OCI-LY3 (cell line): ENCODE measurements around the gene COL12A1.

ENCODE experiments used
- H2AFZ ChIP-seq: fragments of 200-600, 300-600 bp; shearing (Covaris generic); 2 replicates; pipeline ENCODE4 v1.6.0; 2014; ENCODE audit warnings: antibody characterized with exemption, low read depth, low read length
- H3K27ac ChIP-seq: fragments of 200-600, 300-600 bp; sonication (generic); 2 replicates; pipeline ENCODE4 v1.5.1; 2014; ENCODE audit warnings: mild to moderate bottlenecking, low read length, moderate library complexity, mixed read lengths
- H3K27me3 ChIP-seq: fragments of 200-600, 300-600 bp; sonication (generic); 2 replicates; pipeline ENCODE4 v1.6.1; 2014; ENCODE audit warnings: low read depth, low read length, mixed read lengths
- H3K36me3 ChIP-seq: fragments of 200-600, 300-600 bp; sonication (generic); replicated peaks from 2 replicates; pipeline ENCODE3; 2014; ENCODE audit warnings: low read depth, low read length, mixed read lengths
- H3K4me1 ChIP-seq: fragments of 300-600, 200-600 bp; sonication (generic); 2 replicates; pipeline ENCODE4 v1.6.1; 2014; ENCODE audit warnings: low read length, mixed read lengths
- H3K4me2 ChIP-seq: fragments of 200-600, 300-600 bp; sonication (generic); 2 replicates; pipeline ENCODE4 v1.6.1; 2014; ENCODE audit warnings: low read length, mixed read lengths
- H3K4me3 ChIP-seq: fragments of 300-600, 200-600 bp; sonication (generic); 2 replicates; pipeline ENCODE4 v1.5.1; 2014; ENCODE audit warnings: antibody characterized with exemption, mild to moderate bottlenecking, low read length, moderate library complexity
- H3K79me2 ChIP-seq: fragments of 300-600, 200-600 bp; shearing (Covaris generic); 2 replicates; pipeline ENCODE4 v1.6.1; 2014; ENCODE audit warnings: mild to moderate bottlenecking, low read length, mixed read lengths
- H3K9ac ChIP-seq: fragments of 300-600, 200-600 bp; shearing (Covaris generic); 2 replicates; pipeline ENCODE4 v1.6.0; 2014; ENCODE audit warnings: mild to moderate bottlenecking, low read length, moderate library complexity
- H3K9me3 ChIP-seq: fragments of 200-600, 300-600 bp; shearing (Covaris generic); 2 replicates; pipeline ENCODE4 v1.6.1; 2014; ENCODE audit warnings: low read length, mixed read lengths; ENCODE audit not compliant: insufficient read depth
- H4K20me1 ChIP-seq: fragments of 200-600, 300-600 bp; sonication (generic); 2 replicates; pipeline ENCODE4 v1.6.1; 2016; ENCODE audit warnings: low read length, mixed read lengths; ENCODE audit not compliant: insufficient read depth
- EZH2phosphoT487 ChIP-seq: fragments of 200-600 bp; shearing (Covaris generic); IDR thresholded peaks from 2 replicates; pipeline ENCODE4 v1.6.1; 2018; ENCODE audit warnings: antibody characterized with exemption, mixed run types, low read depth
- TF ChIP-seq, protein P1 (sequence below): fragments of 200-600, 300-600 bp; sonication (generic); IDR thresholded peaks from 2 replicates; pipeline ENCODE4 v1.5.1; 2014; ENCODE audit warnings: antibody characterized with exemption, low read length, low read depth

COL12A1 gene

DNA sequence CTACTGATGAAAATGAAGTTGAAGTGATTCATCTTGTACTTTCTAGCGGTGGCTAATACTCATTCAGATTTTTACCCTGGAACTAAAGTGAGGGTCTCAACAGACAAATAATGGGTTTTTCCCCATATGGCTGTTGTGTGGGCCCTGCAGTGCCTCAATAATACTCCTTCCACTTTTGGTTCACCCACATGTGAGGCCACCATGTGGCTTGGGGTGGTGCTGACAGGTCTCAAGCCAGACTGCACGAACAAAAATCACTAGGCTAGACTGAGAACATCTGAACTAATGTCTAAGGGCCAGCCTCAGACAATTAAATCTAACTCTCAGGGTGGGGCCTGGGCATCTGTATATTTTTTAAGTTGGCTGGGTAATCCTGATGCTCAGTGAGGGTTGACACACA, 7.9 kb upstream of the COL12A1 start:
- H3K27me3 ChIP-seq, result no peaks in the 10 kb centered on the region
- no peaks in the 10 kb centered on the region for H4K20me1 ChIP-seq
- peaks cover 26% of the 10 kb centered on the region for H3K4me1 ChIP-seq
- no peak overlapping the region for H3K9ac ChIP-seq
- H3K27ac ChIP-seq, result no peak overlapping the region
- 0 out of 2 replicates have a peak overlapping the region, but pooled peaks have one; percentile 19 for H2AFZ ChIP-seq
- no peaks in the 10 kb centered on the region for H3K79me2 ChIP-seq
- no peak for TF ChIP-seq EZH2phosphoT487
- TF ChIP-seq, protein P1, sequence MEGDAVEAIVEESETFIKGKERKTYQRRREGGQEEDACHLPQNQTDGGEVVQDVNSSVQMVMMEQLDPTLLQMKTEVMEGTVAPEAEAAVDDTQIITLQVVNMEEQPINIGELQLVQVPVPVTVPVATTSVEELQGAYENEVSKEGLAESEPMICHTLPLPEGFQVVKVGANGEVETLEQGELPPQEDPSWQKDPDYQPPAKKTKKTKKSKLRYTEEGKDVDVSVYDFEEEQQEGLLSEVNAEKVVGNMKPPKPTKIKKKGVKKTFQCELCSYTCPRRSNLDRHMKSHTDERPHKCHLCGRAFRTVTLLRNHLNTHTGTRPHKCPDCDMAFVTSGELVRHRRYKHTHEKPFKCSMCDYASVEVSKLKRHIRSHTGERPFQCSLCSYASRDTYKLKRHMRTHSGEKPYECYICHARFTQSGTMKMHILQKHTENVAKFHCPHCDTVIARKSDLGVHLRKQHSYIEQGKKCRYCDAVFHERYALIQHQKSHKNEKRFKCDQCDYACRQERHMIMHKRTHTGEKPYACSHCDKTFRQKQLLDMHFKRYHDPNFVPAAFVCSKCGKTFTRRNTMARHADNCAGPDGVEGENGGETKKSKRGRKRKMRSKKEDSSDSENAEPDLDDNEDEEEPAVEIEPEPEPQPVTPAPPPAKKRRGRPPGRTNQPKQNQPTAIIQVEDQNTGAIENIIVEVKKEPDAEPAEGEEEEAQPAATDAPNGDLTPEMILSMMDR, result peak; percentile 34
- no peak overlapping the region for H3K4me3 ChIP-seq
- no peak overlapping the region for H3K4me2 ChIP-seq
- no peaks in the 10 kb centered on the region for H3K9me3 ChIP-seq
- H3K36me3 ChIP-seq, result no peaks in the 10 kb centered on the region

DNA sequence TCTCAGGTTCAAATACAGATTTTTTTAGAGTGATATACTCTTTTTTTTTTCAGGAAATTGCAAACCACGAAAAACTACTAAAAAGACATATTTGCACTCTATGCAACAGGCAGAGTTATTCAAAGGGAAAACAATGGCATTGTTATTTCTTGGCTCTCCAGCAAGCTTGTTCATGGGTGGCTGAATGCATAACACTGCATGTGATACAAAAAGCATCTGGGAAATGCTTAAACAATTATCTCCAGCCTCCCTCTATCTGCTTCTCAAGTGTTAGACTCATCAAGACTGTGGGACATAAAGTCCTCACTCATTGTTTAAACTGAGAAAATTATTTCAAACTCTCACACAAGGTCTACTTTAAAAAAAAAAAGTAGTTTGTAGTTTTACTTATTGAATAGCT, 7.3 kb upstream of the COL12A1 start:
- no peaks in the 10 kb centered on the region for H3K27me3 ChIP-seq
- no peak overlapping the region for H3K4me2 ChIP-seq
- H3K36me3 ChIP-seq, result no peaks in the 10 kb centered on the region
- H3K4me1 ChIP-seq, result peaks cover 32% of the 10 kb centered on the region
- H3K9me3 ChIP-seq, result no peaks in the 10 kb centered on the region
- no peaks in the 10 kb centered on the region for H3K79me2 ChIP-seq
- TF ChIP-seq, protein P1, result no peak
- no peaks in the 10 kb centered on the region for H4K20me1 ChIP-seq
- H2AFZ ChIP-seq, result no peak overlapping the region
- H3K4me3 ChIP-seq, result no peak overlapping the region
- no peak overlapping the region for H3K9ac ChIP-seq
- H3K27ac ChIP-seq, result no peak overlapping the region

DNA sequence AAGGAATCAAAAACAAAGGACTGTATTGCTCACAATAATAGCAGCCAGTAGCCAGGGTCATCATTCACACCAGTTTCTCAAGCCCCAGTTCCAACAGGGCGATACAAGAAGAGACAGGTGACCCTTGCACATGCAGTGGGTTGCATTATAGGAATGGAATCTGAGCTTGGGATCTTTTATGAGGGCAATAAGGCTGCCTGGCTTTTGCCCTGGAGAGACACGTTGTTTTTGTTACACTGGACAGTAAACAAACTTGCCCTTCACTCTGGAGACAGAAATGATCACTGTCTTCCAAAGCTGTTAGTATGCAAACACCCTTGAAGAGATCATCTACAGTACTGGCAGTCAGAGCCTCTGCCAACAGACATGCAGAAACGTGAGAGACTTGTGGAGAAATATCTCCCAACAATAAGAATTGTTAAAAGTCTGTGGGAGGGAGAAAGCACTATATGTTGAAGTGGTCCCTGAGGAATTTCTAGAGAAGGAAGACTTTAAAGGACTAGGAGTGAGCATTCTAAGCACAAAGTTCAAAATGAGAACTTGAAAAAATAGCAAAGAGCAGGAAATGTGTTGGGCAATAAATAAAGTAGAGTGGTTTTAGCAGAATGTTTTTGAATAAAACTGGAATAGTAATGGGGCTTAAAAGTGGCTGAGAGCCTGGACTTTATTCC, 6.2 kb upstream of the COL12A1 start:
- Histone ChIP-seq H3K4me1 (peaks cover 28% of the 10 kb centered on the region), H3K4me2 (no peak overlapping the region), H2AFZ (no peak overlapping the region), H3K79me2 (no peaks in the 10 kb centered on the region), H3K4me3 (no peak overlapping the region), H3K27ac (no peak overlapping the region), H4K20me1 (no peaks in the 10 kb centered on the region), H3K9ac (no peak overlapping the region), H3K36me3 (no peaks in the 10 kb centered on the region), H3K27me3 (no peaks in the 10 kb centered on the region), H3K9me3 (no peaks in the 10 kb centered on the region)
- TF ChIP-seq EZH2phosphoT487, result no peak
- TF ChIP-seq, protein P1, result no peak

DNA sequence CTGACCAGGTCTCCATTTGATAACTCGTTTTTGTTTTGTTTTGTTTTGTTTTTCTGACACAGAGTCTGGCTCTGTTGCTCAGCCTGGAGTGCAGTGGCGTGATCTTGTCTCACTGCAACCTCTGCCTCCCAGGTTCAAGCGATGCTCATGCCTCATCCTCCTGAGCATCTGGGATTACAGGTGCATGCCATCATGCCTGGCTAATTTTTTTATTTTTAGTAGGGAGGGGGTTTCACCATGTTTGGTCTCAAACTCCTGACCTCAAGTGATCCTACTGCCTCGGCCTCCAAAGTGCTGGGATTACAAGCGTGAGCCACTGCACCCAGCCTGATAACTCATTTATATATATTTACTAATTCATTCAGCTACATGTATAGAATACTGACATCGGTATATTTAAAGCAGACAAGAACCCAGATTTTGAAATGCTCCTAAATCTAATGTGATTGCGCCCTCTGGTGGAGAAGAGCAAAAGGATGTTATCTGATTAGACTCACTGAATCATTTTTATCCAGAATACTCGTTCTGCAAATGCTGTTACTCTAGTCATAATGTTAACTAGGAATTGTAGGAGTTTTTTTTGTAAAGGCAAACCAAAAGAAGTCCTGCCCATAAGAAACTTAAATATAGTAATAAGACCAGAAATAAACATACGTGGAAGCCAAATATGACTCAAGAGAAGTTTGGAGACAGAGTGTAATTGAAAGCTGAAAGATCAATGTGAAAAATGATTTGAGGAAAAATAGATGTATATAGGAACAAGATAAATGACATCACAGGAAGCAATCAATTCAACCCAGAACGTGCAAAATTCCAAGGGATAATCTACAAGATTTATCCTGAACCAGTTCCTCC, 5.3 kb upstream of the COL12A1 start:
- Histone ChIP-seq H3K36me3 (no peaks in the 10 kb centered on the region), H3K4me1 (peaks cover 26% of the 10 kb centered on the region), H3K27ac (no peak overlapping the region), H3K9ac (no peak overlapping the region), H3K79me2 (no peaks in the 10 kb centered on the region), H3K4me2 (peak overlapping the region; percentile 77), H3K27me3 (no peaks in the 10 kb centered on the region), H4K20me1 (no peaks in the 10 kb centered on the region), H3K9me3 (no peaks in the 10 kb centered on the region), H2AFZ (peak overlapping the region; percentile 43; the same call in 1 of the 2 replicates), H3K4me3 (peak overlapping the region; percentile 69)
- TF ChIP-seq, protein P1, result peak; percentile 91
- no peak for TF ChIP-seq EZH2phosphoT487
